Stimulated activated naive CD4-positive, alpha-beta T cell treated with Interleukin-2 at 50 U/mL for 16 hours (primary cell): ENCODE results near the gene HUS1.
"Not testable (repeated sequence)": the region's sequence is repeated elsewhere in the genome, so short reads cannot be mapped to it uniquely, and the experiment has no call there.

Experiments
- DNase-seq: peaks from one replicate; lab custom pipeline; 2025; lab: John Stamatoyannopoulos, UW

HUS1 gene

GRCh38 chr7:47944536-47945260 lies 34.7 kb downstream of the HUS1 start:
- DNase-seq: no peak

DNA sequence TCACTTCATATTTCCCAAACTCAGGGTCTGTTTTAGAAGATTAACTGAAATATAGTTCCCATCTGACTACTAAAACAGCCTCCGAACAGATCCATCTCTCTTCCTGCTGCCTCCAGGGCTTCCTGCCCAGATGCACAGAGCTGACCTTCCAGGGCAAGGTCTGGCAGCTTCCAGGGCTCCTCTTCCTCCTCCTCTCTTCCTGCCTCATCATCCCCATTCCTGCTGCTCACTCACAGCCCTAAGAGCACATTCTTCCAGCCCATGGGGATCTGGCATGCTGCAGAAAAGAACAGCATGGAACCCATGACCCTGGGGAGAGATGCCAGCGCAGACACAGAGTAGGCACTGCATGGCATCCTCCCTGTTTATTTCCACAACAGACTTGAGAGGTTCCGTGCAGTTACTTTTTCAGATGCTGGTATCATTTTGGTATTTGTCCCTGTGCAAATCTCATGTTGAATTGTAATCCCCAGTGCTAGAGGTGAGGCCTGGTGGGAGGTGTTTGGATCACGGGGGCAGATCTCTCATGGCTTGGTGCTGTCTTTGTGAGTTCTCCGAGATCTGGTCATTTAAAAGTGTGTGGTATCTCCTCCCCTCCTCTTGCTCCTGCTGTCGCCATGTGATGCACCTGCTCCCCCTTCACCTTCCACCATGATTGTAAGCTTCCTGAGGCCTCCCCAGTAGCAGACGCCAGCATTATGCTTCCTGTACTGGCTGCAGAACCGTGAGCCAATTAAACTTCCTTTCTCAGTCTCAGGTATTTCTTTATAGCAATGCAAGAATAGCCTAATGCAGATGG lies 35.5 kb downstream of the HUS1 start:
- DNase-seq: no peak

DNA sequence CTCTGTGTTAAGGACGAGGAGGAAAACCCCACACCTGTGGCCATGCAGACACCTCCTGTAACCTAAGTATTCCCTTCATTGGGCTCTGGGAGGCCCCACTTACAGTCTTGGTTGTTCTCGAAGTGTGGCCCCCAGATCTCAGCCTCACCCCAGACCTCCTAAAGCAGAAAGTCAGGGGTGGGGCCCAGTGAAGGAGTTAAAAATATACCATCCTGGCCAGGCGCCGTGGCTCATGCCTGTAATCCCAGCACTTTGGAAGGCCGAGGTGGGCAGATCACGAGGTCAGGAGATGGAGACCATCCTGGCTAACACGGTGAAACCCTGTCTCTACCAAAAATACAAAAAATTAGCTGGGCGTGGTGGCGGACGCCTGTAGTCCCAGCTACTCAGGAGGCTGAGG lies 36.8 kb downstream of the HUS1 start:
- not testable (repeated sequence) for DNase-seq

- no peak for DNase-seq
Observed at GRCh38 chr7:47942132-47942531, 37.3 kb downstream of the HUS1 start.

DNA sequence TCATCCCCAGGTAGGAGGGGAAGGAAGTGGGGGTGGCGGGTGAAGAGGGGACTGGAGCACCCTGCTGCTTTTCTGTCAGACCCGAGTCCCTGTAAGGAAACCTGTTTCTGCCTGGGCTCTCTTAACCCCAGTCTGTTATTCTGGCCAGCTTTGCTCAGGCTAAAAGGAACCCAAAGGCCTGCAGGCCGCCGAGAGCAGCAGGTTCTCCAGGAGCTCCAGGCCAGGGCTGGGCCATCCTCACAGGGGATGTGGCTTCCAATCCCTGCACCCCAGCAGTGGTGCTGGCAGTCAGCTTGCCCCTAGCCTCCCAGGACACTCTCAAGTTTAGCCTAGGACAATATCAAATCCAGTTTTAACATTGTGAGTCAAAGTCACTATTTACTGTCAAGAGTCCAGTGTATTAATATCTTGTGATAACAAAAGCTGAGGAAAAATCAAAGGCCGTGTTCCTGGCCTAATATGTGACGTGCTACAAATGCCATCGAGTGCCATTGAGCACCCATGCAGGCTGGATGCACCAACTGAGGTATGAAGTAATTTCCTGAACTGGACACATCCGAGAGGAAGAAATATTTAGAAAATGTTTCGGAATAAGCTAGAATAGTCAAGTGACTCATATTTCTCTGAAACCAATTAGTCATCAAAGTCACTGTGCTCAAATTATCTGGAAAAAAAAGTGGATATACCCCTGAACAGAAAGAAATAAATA lies 38.1 kb downstream of the HUS1 start:
- no peak for DNase-seq

- no peak for DNase-seq
Observed at GRCh38 chr7:47940088-47941013, 39.1 kb downstream of the HUS1 start.

DNA sequence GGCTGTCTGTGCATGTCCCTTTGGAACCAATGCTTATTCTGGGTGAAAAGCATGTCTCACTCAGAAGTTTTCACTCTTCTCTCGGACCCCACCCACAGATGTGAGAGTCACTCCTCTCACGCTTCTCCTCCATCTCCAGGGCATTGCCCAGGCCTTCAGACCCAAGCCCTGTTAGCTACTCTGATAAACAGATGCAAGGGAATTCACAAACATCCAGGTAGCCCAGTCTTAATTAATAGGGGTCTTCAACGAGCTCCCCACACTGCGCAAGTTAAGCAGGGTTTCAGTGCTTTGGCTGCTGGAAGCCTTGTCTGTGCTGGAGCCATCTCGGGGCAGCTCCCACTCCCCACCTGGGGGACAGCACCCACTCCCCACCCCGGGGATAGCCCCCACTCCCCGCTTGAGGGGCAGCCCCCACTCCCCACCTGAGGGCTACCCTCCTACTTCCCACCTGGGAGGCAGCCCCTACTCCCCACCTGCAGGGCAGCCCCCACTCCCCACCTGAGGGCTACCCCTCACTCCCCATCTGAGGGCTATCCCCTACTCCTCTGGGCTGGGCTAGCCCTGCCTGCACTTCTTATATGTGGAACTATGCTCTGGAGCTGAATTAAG lies 39.9 kb downstream of the HUS1 start:
- DNase-seq: no peak

GRCh38 chr7:47938574-47939165 lies 40.7 kb downstream of the HUS1 start:
- DNase-seq: no peak

DNA sequence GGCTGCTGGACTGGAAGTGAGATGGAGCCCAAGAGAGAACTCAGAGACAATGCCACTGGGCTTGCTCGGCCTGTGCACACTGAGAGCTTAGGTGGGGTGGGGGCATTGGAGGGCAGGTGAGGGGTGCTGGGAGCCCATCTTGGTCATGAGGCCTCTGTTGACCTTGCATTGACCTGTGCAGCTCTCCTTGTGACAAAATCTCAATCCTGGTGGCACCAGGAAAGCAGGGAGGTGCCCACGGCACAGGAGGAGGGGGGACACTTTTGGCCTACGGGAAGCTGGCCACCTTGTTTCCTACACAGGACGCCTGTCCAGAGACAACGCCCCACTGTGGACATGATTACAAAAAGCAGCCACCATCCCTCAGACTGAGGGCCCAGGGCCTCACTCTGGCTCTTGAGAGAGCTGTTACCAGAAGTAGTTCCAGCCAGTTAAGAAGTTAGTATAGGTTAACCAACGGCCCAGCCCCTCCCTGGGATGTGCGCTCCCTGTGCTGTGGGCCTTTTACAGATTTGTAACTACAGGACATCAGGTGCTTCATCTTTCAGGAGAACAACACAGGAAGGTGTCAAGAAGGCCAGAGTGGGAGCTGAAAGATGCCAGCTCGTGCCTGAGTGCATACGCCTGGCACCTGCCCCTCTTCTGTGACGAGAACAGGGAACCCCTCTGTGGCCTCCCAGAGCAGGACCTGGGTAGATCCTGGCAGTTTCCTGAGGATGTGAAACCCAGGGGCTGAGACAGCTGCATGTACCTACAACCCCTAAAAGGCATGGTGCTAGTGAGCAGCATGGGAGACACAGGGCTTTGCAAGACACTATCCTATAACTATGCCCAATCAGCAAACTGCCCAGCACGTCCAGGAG lies 41.5 kb downstream of the HUS1 start:
- DNase-seq: no peak

DNA sequence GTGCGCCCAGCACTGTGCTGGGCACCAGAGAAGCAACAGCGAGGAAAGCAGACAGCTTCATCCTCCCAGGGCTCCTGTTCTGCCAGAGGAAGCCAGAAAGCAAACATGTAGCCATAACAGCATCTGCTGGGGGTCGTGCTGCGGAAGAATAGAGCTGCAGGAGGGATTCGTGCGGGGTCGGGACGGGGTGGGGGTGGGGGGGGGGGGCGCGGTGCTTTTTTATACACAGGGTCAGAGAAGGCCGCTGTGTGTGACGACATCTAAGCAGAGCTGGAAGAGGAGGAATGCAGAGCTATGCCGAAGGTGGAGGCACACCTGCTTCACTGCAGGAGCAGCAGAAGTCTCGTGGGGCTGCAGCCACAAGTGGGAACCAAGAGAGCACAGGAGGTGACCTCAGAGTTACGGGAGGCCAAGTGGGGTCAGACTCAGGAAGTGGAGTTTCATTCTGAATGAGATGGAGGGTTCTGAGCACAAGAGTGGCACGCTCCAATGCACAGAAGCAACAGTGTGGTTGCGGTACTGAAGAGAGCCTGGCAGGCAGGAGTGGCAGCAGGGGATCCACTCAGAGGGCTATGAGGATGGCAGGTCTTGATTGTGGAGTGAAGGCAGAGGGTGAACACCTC lies 42.2 kb downstream of the HUS1 start:
- DNase-seq: no peak

- DNase-seq: no peak
Observed at GRCh38 chr7:47936323-47936722, 43.1 kb downstream of the HUS1 start.

DNA sequence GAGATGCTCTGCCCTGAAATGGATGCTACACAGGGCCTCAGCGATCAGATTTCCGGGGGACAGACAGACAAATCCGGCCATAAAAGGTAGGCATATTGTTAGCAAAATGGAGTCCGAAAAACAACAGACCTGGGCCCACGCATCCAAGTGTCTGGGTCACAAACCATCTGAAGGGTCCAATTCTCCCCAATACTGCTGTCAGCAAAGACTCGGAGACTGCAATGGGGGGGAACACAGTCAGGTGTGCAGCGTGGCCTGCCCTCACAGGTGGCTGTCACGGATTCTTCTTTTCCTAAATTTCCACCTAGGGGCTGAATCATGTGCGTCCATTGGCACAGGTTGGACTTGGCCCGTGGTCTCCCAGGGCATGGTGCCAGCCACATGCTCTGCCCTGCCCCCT lies 44.1 kb downstream of the HUS1 start:
- DNase-seq: no peak

DNA sequence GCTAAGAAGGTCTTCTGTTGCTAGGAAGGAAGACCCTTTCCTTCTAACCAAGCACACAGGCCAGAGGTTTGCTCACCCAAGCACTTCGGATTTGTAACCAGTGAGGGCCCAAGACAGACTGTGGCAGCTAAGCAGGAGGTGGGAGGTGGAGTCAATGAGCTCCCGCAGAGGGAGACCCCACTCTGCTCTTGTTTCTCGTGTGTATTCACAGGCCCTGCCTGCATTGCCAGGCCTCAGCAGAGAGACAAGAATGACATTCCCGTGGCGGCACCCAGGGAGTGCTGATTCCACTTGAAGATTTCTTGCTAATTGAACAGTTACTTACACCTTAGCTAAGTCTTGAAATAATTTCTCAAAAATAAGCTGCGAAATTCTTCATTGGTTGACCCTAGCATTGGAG lies 44.6 kb downstream of the HUS1 start:
- DNase-seq: no peak

DNA sequence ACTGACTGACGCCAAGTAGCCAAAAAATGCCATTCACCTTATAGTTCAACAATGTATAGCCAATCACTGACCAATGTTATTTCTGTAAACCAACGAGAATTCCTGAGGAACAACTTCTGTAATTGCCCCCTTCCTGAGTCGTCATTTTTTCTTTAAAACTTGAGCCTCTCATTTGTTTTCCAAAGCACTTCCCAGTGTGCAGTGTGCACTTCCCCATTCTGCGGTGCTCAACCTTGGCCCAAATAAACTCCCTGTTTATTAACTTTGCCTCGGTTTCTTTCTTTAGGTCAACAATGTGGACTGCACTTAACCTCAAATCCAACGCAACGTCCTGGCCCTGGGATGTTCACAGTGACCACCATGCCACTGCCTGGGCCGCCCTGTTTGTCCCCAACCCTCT lies 46.2 kb downstream of the HUS1 start:
- DNase-seq: no peak

- DNase-seq: no peak
Observed at GRCh38 chr7:47932466-47933037, 46.9 kb downstream of the HUS1 start.

- DNase-seq: no peak
Observed at GRCh38 chr7:47932016-47932415, 47.4 kb downstream of the HUS1 start.

DNA sequence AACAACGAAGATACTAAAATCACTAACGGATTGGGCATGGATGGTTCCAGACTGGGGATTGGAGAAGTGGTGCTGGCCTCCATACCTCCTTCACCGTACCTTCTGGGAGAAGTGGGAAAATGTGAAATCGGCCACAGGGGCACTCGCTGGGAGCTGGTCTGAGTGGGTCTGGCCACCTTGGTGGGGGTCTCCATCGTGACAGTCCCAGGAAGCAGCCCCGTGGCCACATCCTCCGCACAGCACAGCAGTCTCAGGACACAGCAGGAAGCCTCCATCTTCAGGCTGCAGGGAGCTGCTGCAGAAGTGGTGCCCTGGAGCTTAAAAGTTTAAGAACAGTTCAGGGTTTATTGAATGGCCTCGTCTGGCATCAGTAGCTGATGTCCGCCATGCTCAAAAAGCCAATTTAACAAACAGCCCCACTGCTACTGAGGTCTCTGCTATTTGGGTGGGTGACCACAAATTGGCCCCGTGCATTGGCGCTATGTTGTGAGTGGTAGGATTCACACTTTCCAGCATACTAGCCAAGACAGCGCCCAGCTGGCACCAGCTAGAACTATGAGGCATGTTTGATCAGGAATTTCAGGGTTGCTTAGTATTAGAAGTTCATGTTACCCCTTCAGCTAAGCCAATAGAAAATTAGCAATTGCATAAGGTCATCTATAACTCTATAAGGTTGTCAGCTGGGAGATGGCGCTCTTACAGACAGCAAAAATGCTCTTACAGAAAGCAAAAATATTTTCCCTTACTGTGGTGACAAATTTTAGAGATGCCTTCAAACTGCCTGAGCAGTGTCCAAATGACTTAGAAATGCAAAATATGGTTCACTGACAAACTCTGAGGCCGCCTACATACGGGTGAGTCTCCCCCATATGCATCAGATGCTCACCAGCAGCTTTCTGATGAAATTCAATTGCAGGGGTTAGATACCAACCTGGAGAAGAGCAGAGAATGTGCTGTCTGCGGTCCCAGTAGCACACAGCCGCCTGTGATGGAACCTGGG lies 48.1 kb downstream of the HUS1 start:
- no peak for DNase-seq

- no peak for DNase-seq
Observed at GRCh38 chr7:47924266-47924665, 55.1 kb downstream of the HUS1 start.
